Mammary epithelial cell (primary cell): ENCODE results near the gene OR52E4.

ENCODE experiments used
- EZH2 ChIP-seq: IDR thresholded peaks from 2 replicates; pipeline ENCODE4 v1.6.1; 2012; ENCODE audit warnings: low read length, inconsistent platforms, borderline replicate concordance
- TF ChIP-seq, protein P1 (sequence below), 2 donors: IDR thresholded peaks in 1 of 2; conservative IDR thresholded peaks in 1 of 2; 2 replicates each; pipeline ENCODE4 v1.5.1; 2011 to 2012; ENCODE audit warnings: inconsistent platforms in 2 of 2, low read length in 2 of 2, mild to moderate bottlenecking in 2 of 2, control low read depth in 1 of 2, low read depth in 1 of 2; ENCODE audit not compliant: insufficient read depth in 1 of 2; ENCODE audit errors: extremely low read depth in 1 of 2

DNA sequence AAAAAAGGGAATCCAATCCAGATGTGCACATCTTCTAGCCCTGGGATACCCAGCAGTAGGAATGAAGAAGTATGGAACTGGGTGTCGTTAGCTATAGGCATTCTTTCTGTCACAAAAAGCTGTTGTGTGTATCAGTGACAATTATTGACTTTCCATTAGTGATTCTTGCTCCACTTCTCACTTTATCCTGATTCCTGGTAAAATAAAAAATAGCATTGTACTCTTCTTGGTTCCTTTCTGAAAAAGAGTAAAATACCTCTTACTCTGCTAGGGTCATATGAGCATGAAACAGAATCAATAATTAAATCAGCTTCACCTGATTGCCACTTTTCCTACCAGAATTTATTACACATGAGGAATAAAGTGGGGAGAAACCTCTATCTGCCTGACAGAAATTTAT, 38.6 kb upstream of the OR52E4 start, which contains the start of gene OR52E6:
- TF ChIP-seq, protein P1, sequence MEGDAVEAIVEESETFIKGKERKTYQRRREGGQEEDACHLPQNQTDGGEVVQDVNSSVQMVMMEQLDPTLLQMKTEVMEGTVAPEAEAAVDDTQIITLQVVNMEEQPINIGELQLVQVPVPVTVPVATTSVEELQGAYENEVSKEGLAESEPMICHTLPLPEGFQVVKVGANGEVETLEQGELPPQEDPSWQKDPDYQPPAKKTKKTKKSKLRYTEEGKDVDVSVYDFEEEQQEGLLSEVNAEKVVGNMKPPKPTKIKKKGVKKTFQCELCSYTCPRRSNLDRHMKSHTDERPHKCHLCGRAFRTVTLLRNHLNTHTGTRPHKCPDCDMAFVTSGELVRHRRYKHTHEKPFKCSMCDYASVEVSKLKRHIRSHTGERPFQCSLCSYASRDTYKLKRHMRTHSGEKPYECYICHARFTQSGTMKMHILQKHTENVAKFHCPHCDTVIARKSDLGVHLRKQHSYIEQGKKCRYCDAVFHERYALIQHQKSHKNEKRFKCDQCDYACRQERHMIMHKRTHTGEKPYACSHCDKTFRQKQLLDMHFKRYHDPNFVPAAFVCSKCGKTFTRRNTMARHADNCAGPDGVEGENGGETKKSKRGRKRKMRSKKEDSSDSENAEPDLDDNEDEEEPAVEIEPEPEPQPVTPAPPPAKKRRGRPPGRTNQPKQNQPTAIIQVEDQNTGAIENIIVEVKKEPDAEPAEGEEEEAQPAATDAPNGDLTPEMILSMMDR (conservative IDR thresholded peaks at IDR 0.05 in 1 of 2, IDR thresholded peaks at IDR 0.05 in 1 of 2; ENCODE audit: extremely low read depth in 1 of 2, insufficient read depth in 1 of 2, low read depth in 1 of 2, low read length in 2 of 2): no peak
- TF ChIP-seq EZH2: no peak
